GM12891 (cell line): Measurements from ENCODE around the gene GMEB2.

Source experiments
- PAX5 ChIP-seq: IDR thresholded peaks from 2 replicates; pipeline ENCODE4 v1.6.1; 2011; ENCODE audit warnings: low read length, moderate library complexity, mild to moderate bottlenecking; ENCODE audit not compliant: insufficient read depth, severe bottlenecking
- POLR2A ChIP-seq: IDR thresholded peaks from 2 replicates; pipeline ENCODE4 v1.6.1; 2011; ENCODE audit warnings: low read depth, low read length, control low read depth
- POLR2AphosphoS5 ChIP-seq: IDR thresholded peaks from 2 replicates; pipeline ENCODE4 v1.6.1; 2011; ENCODE audit warnings: low read depth, low read length, control low read depth
- SPI1 ChIP-seq: IDR thresholded peaks from 2 replicates; pipeline ENCODE4 v1.6.1; 2011; ENCODE audit warnings: low read depth, low read length, control low read depth
- TAF1 ChIP-seq: IDR thresholded peaks from 2 replicates; pipeline ENCODE4 v1.6.1; 2011; ENCODE audit warnings: low read depth, low read length, control low read depth

GRCh38 chr20:63656451-63656850 is 29.6 kb upstream of the GMEB2 start:
- no peak for TF ChIP-seq TAF1
- TF ChIP-seq POLR2AphosphoS5 = no peak
- TF ChIP-seq PAX5 = no peak
- no peak for TF ChIP-seq POLR2A
- TF ChIP-seq SPI1 = no peak
